Natural killer cell (primary cell): ENCODE measurements around the gene TBC1D9B. TPM values are rescaled to one million over a fixed set of nuclear protein-coding genes. Genes with fewer than 3 reads are reported as not detected.

Experiments
- ATAC-seq, 3 donors: fragments of 150-1000 bp in 2 of 3; fragments of 200-7000 bp in 1 of 3; cut with Tn5 transposase; 1 replicate in 1 of 3; 2 replicates in 2 of 3; pipeline ENCODE4 v1.10.0; 2021; ENCODE audit warnings: mild to moderate bottlenecking in 2 of 3, moderate library complexity in 2 of 3
- DNase-seq, 2 donors: peaks; one replicate each; pipeline versions ENCODE4 v3.0.0 to v3.0.0-alpha.2; 2013 to 2021; ENCODE audit warnings: mixed read lengths in 1 of 2
- H3K27ac ChIP-seq: one replicate; pipeline ENCODE4 v1.5.1; 2013; ENCODE audit warnings: mild to moderate bottlenecking, low read length
- H3K27me3 ChIP-seq: one replicate; pipeline ENCODE4 v1.6.1; 2013; ENCODE audit warnings: low read length; ENCODE audit not compliant: control insufficient read depth, insufficient read depth
- H3K36me3 ChIP-seq: one replicate; pipeline ENCODE4 v1.6.1; 2013; ENCODE audit warnings: low read length; ENCODE audit not compliant: control insufficient read depth, insufficient read depth
- H3K4me1 ChIP-seq: one replicate; pipeline ENCODE4 v1.6.1; 2013; ENCODE audit warnings: low read length; ENCODE audit not compliant: control insufficient read depth, insufficient read depth
- H3K4me3 ChIP-seq: one replicate; pipeline ENCODE4 v1.5.1; 2013; ENCODE audit warnings: low read length
- H3K9me3 ChIP-seq: one replicate; pipeline ENCODE4 v1.6.1; 2013; ENCODE audit warnings: low read length; ENCODE audit not compliant: control insufficient read depth, insufficient read depth
- H3K27ac Mint-ChIP-seq, 2 donors: one replicate each; pipeline ENCODE4 v1.8.0; 2022; ENCODE audit warnings: mild to moderate bottlenecking in 2 of 2, mixed read lengths in 2 of 2, moderate library complexity in 1 of 2
- H3K27me3 Mint-ChIP-seq, 2 donors: one replicate each; pipeline ENCODE4 v1.8.0; 2022; ENCODE audit warnings: low read depth in 2 of 2, mixed read lengths in 2 of 2
- H3K36me3 Mint-ChIP-seq: one replicate; pipeline ENCODE4 v1.8.0; 2022; ENCODE audit warnings: mixed read lengths
- H3K4me1 Mint-ChIP-seq, 2 donors: one replicate each; pipeline ENCODE4 v1.8.0; 2022; ENCODE audit warnings: mixed read lengths in 2 of 2
- H3K4me3 Mint-ChIP-seq: one replicate; pipeline ENCODE4 v1.8.0; 2022; ENCODE audit warnings: mild to moderate bottlenecking, moderate library complexity, mixed read lengths
- H3K9me3 Mint-ChIP-seq, 2 donors: one replicate each; pipeline ENCODE4 v1.8.0; 2022; ENCODE audit warnings: mixed read lengths in 2 of 2
- CTCF ChIP-seq: fragments of 200-600 bp; IDR thresholded peaks from one replicate; pipeline ENCODE4 v1.8.0; 2022; ENCODE audit warnings: antibody characterized with exemption
- WGBS: methylation state at CpG from one replicate; pipeline ENCODE4 v1.1.7; 2013; ENCODE audit warnings: missing lambda C conversion rate; ENCODE audit not compliant: insufficient coverage; 5-methylcytosine and 5-hydroxymethylcytosine counted together
- intact Hi-C: fragments of 100-400 bp; cut with micrococcal nuclease; formaldehyde crosslinking; loops from one replicate; pipeline ENCODE4 v1.14.2; 2022
- total RNA-seq, 4 donors: library from RNA; stranded (reverse); fragments of 120-200 nt in 1 of 4; gene quantifications; one replicate each; pipeline versions ENCODE4 v1.2.3 to v1.2.4, GENCODE V29; 2013 to 2022

Gene TBC1D9B
- total RNA-seq, 3 donors from 2014 or later (not counting 1 experiment from before 2014, with no cell fraction given) = 102 to 115 (median 113) TPM

GRCh38 chr5:179864686-179865085 lies 43.0 kb downstream of the TBC1D9B start:
- H3K4me3 ChIP-seq = no peak overlapping the region
- H3K4me3 Mint-ChIP-seq = no peak overlapping the region
- H3K4me1 ChIP-seq = peaks cover under 1% of the 10 kb centered on the region
- DNase-seq (no peak), ATAC-seq (no peak)
- H3K36me3 Mint-ChIP-seq = no peaks in the 10 kb centered on the region
- peak overlapping the region in 1 of 2 donors; percentile 9 for H3K27ac Mint-ChIP-seq
- no peaks in the 10 kb centered on the region for H3K9me3 ChIP-seq
- H3K27ac ChIP-seq = no peak overlapping the region
- peaks cover 15% of the 10 kb centered on the region for H3K36me3 ChIP-seq
- no peaks in the 10 kb centered on the region for H3K4me1 Mint-ChIP-seq
- 99% methylated on average over 7 of the region's 7 CpGs for WGBS
- no peaks in the 10 kb centered on the region for H3K9me3 Mint-ChIP-seq
- intact Hi-C loops = no loop called here
- H3K27me3 ChIP-seq = no peaks in the 10 kb centered on the region
- H3K27me3 Mint-ChIP-seq = no peaks in the 10 kb centered on the region
- TF ChIP-seq CTCF = no peak

GRCh38 chr5:179863449-179864085 lies 44.1 kb downstream of the TBC1D9B start:
- Mint-ChIP-seq H3K9me3 (no peaks in the 10 kb centered on the region), H3K36me3 (no peaks in the 10 kb centered on the region), H3K4me3 (no peak overlapping the region), H3K4me1 (peaks cover 0 to 5% of the 10 kb centered on the region in 2 donors), H3K27ac (no peak overlapping the region), H3K27me3 (no peaks in the 10 kb centered on the region)
- Histone ChIP-seq H3K9me3 (no peaks in the 10 kb centered on the region), H3K4me1 (peaks cover 6% of the 10 kb centered on the region), H3K4me3 (no peak overlapping the region), H3K27ac (no peak overlapping the region), H3K36me3 (peaks cover 15% of the 10 kb centered on the region), H3K27me3 (no peaks in the 10 kb centered on the region)
- DNase-seq = no peak
- WGBS = 97% methylated on average over 31 of the region's 31 CpGs
- ATAC-seq = no peak
- intact Hi-C loops = no loop called here
- no peak for TF ChIP-seq CTCF

- H3K4me3 ChIP-seq = no peak overlapping the region
- no peak overlapping the region for H3K27ac Mint-ChIP-seq
- H3K9me3 ChIP-seq = no peaks in the 10 kb centered on the region
- H3K36me3 ChIP-seq = peaks cover 15% of the 10 kb centered on the region
- no peaks in the 10 kb centered on the region for H3K27me3 ChIP-seq
- no peak overlapping the region for H3K27ac ChIP-seq
- no peak for TF ChIP-seq CTCF
- DNase-seq (no peak), ATAC-seq (no peak)
- intact Hi-C loops = no loop called here
- no peak overlapping the region for H3K4me3 Mint-ChIP-seq
- H3K36me3 Mint-ChIP-seq = no peaks in the 10 kb centered on the region
- 98% methylated on average over 7 of the region's 9 CpGs for WGBS
- no peaks in the 10 kb centered on the region for H3K9me3 Mint-ChIP-seq
- H3K4me1 ChIP-seq = peaks cover 8% of the 10 kb centered on the region
- peaks cover 4 to 12% of the 10 kb centered on the region in 2 donors for H3K4me1 Mint-ChIP-seq
- H3K27me3 Mint-ChIP-seq = no peaks in the 10 kb centered on the region
These were observed 44.8 kb downstream of the TBC1D9B start for GRCh38 chr5:179862891-179863290.

GRCh38 chr5:179862296-179862695 lies 45.4 kb downstream of the TBC1D9B start:
- Histone ChIP-seq H3K27ac (no peak overlapping the region), H3K4me1 (peaks cover 13% of the 10 kb centered on the region), H3K36me3 (peaks cover 15% of the 10 kb centered on the region), H3K4me3 (no peak overlapping the region), H3K9me3 (no peaks in the 10 kb centered on the region), H3K27me3 (no peaks in the 10 kb centered on the region)
- no peak for TF ChIP-seq CTCF
- Mint-ChIP-seq H3K4me1 (peaks cover 8 to 15% of the 10 kb centered on the region in 2 donors), H3K27ac (no peak overlapping the region), H3K9me3 (no peaks in the 10 kb centered on the region), H3K4me3 (no peak overlapping the region), H3K36me3 (no peaks in the 10 kb centered on the region), H3K27me3 (no peaks in the 10 kb centered on the region)
- ATAC-seq (no peak), DNase-seq (no peak)
- 100% methylated on average over 2 of the region's 2 CpGs for WGBS
- intact Hi-C loops = no loop called here
